C4-2B (cell line): Measurements from ENCODE around the gene CACNB2.

Experiments used
- ZFX ChIP-seq: fragments of 450-650 bp; IDR thresholded peaks from 2 replicates; pipeline ENCODE4 v1.6.1; 2017
- TF ChIP-seq, protein P1 (sequence below): fragments of 450-650 bp; conservative IDR thresholded peaks from 2 replicates; pipeline ENCODE4 v1.5.1; 2017; ENCODE audit warnings: mild to moderate bottlenecking

DNA sequence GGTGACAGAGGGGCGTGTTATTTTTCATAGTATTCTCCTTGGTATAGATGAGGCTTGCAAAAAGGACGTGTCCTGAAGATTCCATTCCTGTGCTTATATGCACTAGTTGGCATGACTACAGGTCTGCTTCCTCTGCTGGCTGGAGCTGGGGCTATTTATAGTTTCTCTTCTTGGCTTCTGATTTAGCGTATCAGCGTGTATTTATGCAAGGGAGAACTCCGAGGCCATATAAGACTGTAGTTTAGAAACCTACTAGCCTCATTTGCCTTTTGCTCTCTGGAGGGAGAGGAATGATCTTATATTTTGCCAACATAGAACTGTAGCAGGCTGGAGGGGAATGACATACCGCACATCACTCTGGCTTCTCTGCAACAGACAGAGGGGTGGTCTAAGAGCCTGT lies 39.7 kb downstream of the CACNB2 start:
- TF ChIP-seq, protein P1, sequence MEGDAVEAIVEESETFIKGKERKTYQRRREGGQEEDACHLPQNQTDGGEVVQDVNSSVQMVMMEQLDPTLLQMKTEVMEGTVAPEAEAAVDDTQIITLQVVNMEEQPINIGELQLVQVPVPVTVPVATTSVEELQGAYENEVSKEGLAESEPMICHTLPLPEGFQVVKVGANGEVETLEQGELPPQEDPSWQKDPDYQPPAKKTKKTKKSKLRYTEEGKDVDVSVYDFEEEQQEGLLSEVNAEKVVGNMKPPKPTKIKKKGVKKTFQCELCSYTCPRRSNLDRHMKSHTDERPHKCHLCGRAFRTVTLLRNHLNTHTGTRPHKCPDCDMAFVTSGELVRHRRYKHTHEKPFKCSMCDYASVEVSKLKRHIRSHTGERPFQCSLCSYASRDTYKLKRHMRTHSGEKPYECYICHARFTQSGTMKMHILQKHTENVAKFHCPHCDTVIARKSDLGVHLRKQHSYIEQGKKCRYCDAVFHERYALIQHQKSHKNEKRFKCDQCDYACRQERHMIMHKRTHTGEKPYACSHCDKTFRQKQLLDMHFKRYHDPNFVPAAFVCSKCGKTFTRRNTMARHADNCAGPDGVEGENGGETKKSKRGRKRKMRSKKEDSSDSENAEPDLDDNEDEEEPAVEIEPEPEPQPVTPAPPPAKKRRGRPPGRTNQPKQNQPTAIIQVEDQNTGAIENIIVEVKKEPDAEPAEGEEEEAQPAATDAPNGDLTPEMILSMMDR: no peak
- TF ChIP-seq ZFX: no peak
